WTC11 (cell line): ENCODE measurements around the gene AP1G1. TPM values are rescaled to one million over a fixed set of nuclear protein-coding genes. Genes with fewer than 3 reads are reported as not detected.

Experiments
- ATAC-seq: fragments of 200-7000 bp; cut with Tn5 transposase; 2 replicates; pipeline ENCODE4 v1.10.0; 2021; ENCODE audit warnings: mild to moderate bottlenecking, moderate library complexity
- CTCF ChIA-PET: fragments of 300-600 bp; sonication (Branson Sonifier 250); formaldehyde crosslinking; loops from one replicate; lab custom pipeline; 2021; ENCODE audit warnings: antibody characterized with exemption; lab: Charles Lee
- POLR2A ChIA-PET: fragments of 350-600 bp; sonication (Branson Sonifier 250); formaldehyde crosslinking; loops from one replicate; lab custom pipeline; 2021; ENCODE audit warnings: antibody characterized with exemption; lab: Charles Lee
- DNase-seq: peaks from one replicate; pipeline ENCODE4 v3.0.0; 2021; ENCODE audit warnings: low spot score
- H3K27ac Mint-ChIP-seq: 2 replicates; pipeline ENCODE4 v1.8.0; 2021; ENCODE audit warnings: mixed read lengths
- H3K27me3 Mint-ChIP-seq: 2 replicates; pipeline ENCODE4 v1.8.0; 2021; ENCODE audit warnings: low read depth, mild to moderate bottlenecking, moderate library complexity, mixed read lengths
- H3K36me3 Mint-ChIP-seq: 2 replicates; pipeline ENCODE4 v1.8.0; 2021; ENCODE audit warnings: mixed read lengths
- H3K4me1 Mint-ChIP-seq: 2 replicates; pipeline ENCODE4 v1.8.0; 2022; ENCODE audit warnings: mixed read lengths
- H3K4me3 Mint-ChIP-seq: 2 replicates; pipeline ENCODE4 v1.8.0; 2021; ENCODE audit warnings: mild to moderate bottlenecking, moderate library complexity, mixed read lengths
- H3K9me3 Mint-ChIP-seq: 2 replicates; pipeline ENCODE4 v1.8.0; 2021; ENCODE audit warnings: mixed read lengths
- AR ChIP-seq: fragments of 250-450 bp; sonication (Bioruptor Pico); IDR thresholded peaks from 2 replicates; pipeline ENCODE4 v1.9.0; 2021; ENCODE audit warnings: mild to moderate bottlenecking
- ATF1 ChIP-seq: sonication (generic); formaldehyde crosslinking; IDR thresholded peaks from 2 replicates; pipeline ENCODE4 v1.8.1; 2023; ENCODE audit warnings: mild to moderate bottlenecking, moderate library complexity, missing genetic modification reagents
- EMX1 ChIP-seq: fragments of 250-450 bp; sonication (Bioruptor Pico); IDR thresholded peaks from 2 replicates; pipeline ENCODE4 v1.8.0; 2021; ENCODE audit warnings: mild to moderate bottlenecking
- FOXP4 ChIP-seq: sonication (generic); formaldehyde crosslinking; IDR thresholded peaks from 2 replicates; pipeline ENCODE4 v1.8.0; 2022; ENCODE audit warnings: mild to moderate bottlenecking, missing genetic modification reagents
- IRF2 ChIP-seq: sonication (generic); formaldehyde crosslinking; IDR thresholded peaks from 2 replicates; pipeline ENCODE4 v1.8.0; 2022; ENCODE audit warnings: low read depth, missing genetic modification reagents, borderline replicate concordance
- MAX ChIP-seq: sonication (generic); formaldehyde crosslinking; IDR thresholded peaks from 2 replicates; pipeline ENCODE4 v1.8.0; 2022; ENCODE audit warnings: mild to moderate bottlenecking, missing genetic modification reagents
- MXD4 ChIP-seq: fragments of 250-450 bp; sonication (Bioruptor Pico); IDR thresholded peaks from 2 replicates; pipeline ENCODE4 v1.8.0; 2021; ENCODE audit warnings: mild to moderate bottlenecking, moderate library complexity, borderline replicate concordance
- STAT6 ChIP-seq: sonication (generic); formaldehyde crosslinking; conservative IDR thresholded peaks from 2 replicates; pipeline ENCODE4 v1.8.1; 2023; ENCODE audit warnings: mild to moderate bottlenecking, low read depth, missing genetic modification reagents, moderate library complexity
- TCF7 ChIP-seq: sonication (generic); formaldehyde crosslinking; IDR thresholded peaks from 2 replicates; pipeline ENCODE4 v1.8.0; 2022; ENCODE audit warnings: mild to moderate bottlenecking, low read depth, missing genetic modification reagents, moderate library complexity
- TP53 ChIP-seq: sonication (generic); formaldehyde crosslinking; IDR thresholded peaks from 2 replicates; pipeline ENCODE4 v1.8.1; 2023; ENCODE audit warnings: mild to moderate bottlenecking, missing genetic modification reagents
- ZBTB43 ChIP-seq: sonication (generic); formaldehyde crosslinking; IDR thresholded peaks from 2 replicates; pipeline ENCODE4 v1.8.1; 2023; ENCODE audit warnings: mild to moderate bottlenecking, missing genetic modification reagents
- ZNF138 ChIP-seq: sonication (generic); formaldehyde crosslinking; conservative IDR thresholded peaks from 2 replicates; pipeline ENCODE4 v1.8.1; 2022; ENCODE audit warnings: mild to moderate bottlenecking, moderate library complexity, missing genetic modification reagents
- ZNF317 ChIP-seq: sonication (generic); formaldehyde crosslinking; IDR thresholded peaks from 2 replicates; pipeline ENCODE4 v1.8.1; 2023; ENCODE audit warnings: low read depth, mild to moderate bottlenecking, moderate library complexity, missing genetic modification reagents, borderline replicate concordance
- total RNA-seq: library from RNA; stranded (reverse); gene quantifications from 3 replicates; pipeline ENCODE4 v1.2.3, GENCODE V29; 2021

The AP1G1 gene
- total RNA-seq, 1 experiment from 2014 or later: 72.4 TPM

GRCh38 chr16:71754652-71755051 lies 54.0 kb downstream of the AP1G1 start:
- Mint-ChIP-seq H3K4me1 (no peaks in the 10 kb centered on the region), H3K4me3 (no peak overlapping the region), H3K36me3 (peaks cover 52% of the 10 kb centered on the region), H3K9me3 (no peaks in the 10 kb centered on the region), H3K27ac (no peak overlapping the region), H3K27me3 (no peaks in the 10 kb centered on the region)
- TF ChIP-seq AR (CRISPR knock-in tag): no peak
- TF ChIP-seq TP53 (CRISPR knock-in tag): no peak
- TF ChIP-seq ZNF317 (CRISPR knock-in tag): no peak
- TF ChIP-seq IRF2: no peak
- no peak for TF ChIP-seq EMX1 (CRISPR knock-in tag)
- TF ChIP-seq FOXP4: no peak
- ChIA-PET CTCF (interaction anchor here (0.6 kb wide), 2 partner anchors 108 to 152 kb away, joined by 3 read pairs; no protein-coding TSS in a partner anchor), POLR2A (no interaction called here)
- DNase-seq (no peak), ATAC-seq (no peak)

GRCh38 chr16:71754108-71754507 lies 54.5 kb downstream of the AP1G1 start:
- Mint-ChIP-seq H3K9me3 (no peaks in the 10 kb centered on the region), H3K36me3 (peaks cover 54% of the 10 kb centered on the region), H3K4me3 (no peak overlapping the region), H3K4me1 (no peaks in the 10 kb centered on the region), H3K27me3 (no peaks in the 10 kb centered on the region), H3K27ac (peak overlapping the region; percentile 62)
- ATAC-seq: no peak
- TF ChIP-seq TCF7 (CRISPR knock-in tag): no peak
- TF ChIP-seq ZBTB43 (CRISPR knock-in tag): no peak
- no peak for TF ChIP-seq AR (CRISPR knock-in tag)
- no peak for TF ChIP-seq ATF1 (CRISPR knock-in tag)
- TF ChIP-seq STAT6 (CRISPR knock-in tag): no peak
- no peak for TF ChIP-seq MXD4 (CRISPR knock-in tag)
- no peak for TF ChIP-seq FOXP4
- TF ChIP-seq EMX1 (CRISPR knock-in tag): no peak
- TF ChIP-seq MAX (CRISPR knock-in tag): no peak
- no peak for TF ChIP-seq ZNF138 (CRISPR knock-in tag)
- DNase-seq: no peak
- ChIA-PET POLR2A (no interaction called here), CTCF (interaction anchor here (0.6 kb wide), 1 partner anchor 153 kb away, joined by 3 read pairs; no protein-coding TSS in a partner anchor)
